Measurements from ENCODE around the gene ETV6.

The ETV6 gene

DNA sequence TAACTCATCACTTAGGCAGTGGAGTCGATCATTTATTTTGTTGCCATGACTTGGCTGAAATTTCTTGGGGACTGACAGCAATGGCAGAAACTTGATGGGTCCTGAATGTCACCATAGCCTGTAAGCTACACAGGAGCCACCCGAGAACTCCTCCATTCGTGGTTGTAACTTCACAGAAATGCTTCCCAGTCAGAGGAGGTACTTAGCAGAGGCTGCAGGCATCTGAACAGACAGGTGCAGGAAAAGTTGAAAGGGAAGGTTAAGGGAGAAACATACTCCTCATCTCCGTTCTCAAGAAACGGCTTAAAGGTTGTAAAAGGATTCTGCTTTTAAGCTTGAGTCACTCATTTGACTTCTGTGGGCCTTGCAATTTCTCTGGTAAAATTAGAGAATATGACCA lies 47.7 kb downstream of the ETV6 start:
- DNase-seq, result no peak

DNA sequence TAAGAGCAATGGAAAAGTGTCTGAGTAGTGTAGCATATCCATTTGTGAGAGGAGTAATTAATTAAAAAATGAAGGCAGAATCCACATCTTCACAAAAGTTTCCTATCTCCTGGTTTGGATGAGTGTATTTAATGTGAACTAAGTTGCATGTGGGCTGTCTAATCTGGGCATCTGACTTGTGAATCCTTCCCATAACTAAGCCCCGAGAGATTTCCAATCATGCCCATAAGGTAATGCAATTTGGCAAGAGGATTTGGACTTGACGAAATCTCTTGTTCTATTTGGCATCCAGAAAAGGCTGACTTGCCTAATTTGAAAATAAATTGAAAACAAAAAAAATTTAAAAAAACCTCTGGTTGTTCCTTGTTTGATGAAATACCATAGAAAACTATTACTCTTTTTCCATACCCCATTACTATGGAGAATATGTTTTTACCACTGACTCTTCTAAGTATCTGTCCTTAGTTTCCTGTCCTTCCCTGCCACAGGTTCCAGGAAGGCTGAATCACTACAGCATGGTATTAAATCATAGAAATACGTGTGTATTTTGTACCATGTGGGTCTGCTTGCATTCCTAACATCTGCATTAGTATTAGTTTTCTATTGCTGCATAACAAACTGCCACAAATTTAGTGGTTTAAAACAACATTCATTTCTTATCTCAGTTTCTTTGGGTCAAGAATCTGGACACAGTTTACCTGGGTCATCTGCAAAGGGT lies 48.4 kb downstream of the ETV6 start:
- DNase-seq, result no peak

DNA sequence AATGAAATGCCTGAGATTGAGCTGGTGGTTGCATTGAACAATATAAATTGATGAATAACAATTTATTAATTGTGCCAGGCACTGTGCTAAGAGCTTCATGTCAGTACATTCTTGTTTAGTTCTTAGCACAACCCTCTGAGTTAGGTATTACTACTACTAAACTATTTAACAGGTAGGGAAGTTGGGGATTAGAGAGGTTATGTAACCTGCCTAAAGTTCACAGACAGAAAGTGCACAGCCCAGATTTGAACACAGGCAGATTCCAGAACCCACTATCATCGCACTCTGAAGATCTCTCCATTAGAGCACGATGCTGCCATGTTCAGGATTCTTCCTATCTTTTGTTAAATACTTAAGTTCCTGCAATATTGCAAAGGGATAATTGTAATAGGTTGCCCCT lies 49.3 kb downstream of the ETV6 start:
- DNase-seq, result no peak

DNA sequence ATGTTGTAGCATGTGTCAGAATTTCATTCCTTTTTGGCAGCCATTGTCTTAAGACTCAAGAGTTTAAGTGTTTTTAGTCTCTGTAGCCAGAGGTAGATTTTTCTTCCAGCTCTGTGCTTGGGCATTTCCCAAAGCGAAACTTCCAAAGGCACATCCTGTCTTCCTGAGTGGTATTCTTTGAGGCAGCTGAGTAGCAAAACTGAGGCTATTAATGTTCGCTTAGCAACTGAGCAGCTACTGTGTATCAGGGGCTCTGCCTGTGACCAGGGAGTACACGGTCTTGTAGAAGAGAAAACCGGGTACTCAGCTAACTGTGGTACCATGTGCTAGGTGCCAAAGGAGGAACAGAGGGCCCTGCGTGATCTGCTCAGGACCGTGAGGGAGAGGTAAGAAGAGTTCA lies 52.0 kb downstream of the ETV6 start:
- DNase-seq, result no peak

DNA sequence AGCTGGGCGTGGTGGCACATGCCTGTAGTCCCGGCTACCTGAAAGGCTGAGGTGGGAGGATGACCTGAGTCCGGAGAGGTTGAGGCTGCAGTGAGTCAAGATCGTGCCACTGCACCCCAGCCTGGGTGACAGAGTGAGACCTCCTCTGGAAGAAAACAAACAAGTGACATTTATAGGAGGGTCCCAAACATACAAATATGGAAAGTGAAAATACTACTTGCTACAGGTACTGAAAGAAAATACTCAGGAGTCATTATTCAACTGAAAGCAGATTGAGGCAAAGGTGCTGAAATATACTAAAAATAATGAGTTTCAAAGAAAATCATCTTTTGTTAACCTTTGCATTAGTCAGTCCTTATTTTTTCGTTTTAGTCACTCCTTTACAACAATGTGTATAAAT lies 53.5 kb downstream of the ETV6 start:
- no peak for DNase-seq

DNA sequence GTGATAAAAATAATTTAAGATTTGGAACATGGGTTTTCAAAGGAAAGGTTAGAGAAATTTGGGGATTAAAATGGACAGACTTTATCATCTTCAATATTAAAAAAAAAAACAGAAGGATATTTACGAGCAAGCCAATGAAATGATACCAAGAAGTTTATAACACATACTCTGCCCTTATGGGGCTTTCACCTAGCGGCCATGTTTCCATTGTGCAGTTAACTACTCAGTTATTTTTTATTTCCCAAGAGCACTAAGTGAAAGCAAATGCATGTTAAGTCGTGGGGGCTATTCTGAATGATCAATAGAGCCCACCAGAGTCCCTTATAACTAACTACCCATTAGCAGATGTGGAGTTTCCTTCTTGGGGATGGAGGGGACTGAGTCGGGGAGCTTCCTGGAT lies 53.9 kb downstream of the ETV6 start:
- no peak for DNase-seq

DNA sequence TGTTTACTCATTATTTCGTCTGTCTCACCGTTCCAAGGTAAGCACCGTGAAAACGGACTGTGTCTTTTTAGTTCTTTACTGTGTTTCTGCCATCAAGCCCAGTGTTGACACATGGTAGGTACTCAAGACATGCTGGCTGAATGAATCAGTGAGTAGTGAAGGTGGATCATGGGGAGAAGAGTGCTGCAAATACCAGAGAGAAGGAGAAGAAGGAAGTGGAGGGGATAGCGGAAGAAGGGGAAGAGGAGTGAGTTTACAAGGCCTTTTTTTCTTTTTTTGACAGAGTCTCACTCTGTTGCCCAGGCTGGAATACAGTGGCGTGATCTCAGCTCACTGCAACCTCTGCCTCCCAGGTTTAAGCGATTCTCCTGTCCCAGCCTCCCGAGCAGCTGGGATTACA lies 54.6 kb downstream of the ETV6 start:
- no peak for DNase-seq

DNA sequence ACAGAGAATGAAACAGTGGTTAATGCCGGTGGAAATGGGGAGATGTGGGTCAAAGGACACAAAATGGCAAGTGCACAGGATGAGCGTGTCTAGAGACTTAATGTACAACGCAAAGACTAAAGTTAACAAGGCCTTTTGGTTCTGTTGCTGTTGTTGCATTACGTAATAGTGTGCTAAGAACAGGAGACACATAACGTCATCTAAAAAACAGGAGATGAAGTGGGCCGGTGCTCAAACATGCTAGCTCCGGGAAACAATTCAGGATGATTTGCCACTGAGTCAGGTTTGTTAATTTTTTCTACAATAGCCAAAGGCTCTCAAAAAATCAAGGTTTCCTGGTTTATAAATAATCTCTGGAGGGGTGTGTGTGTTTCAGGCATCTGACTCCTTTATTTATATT lies 55.5 kb downstream of the ETV6 start:
- DNase-seq, result no peak

DNA sequence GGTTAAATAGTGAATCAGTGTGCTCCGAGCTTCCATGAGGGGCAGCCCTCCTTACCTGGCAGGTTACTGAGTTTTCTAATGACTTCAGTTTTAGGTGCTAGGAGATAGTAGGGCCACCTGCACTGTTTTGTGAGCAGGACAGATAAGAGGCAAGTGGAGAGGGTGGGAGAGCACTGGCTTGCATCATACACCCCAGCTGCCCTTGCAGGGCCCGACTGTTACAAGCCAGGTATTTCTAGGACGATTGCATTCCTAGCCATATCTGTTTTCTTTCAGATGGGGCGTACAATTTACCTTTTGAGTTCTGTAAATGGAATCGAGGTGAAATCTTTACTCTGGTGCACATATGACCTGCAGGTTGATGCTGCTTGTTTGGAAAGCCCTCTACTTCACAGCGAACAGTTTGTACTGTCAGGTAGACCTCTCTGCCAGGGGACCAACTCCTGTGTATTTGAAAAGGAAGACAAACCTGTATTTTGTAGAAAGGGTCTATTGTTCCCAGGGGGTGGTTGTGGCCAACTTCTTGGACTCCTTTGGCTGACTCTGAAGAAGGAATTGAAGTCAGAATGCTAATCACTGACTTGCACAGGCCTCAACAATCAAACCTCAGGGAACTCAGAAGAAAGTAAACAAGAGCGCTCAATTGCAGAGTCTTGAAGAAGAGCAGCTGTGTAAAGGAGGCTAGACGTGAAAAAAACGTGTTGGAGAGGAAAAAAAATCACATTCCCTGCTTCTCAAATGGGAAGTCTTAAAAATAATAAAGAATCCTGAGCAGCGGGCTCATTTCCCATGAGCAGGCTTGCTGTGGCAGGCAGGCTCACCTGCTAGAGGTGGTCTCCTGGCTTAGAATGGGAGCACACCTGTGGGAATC lies 57.3 kb downstream of the ETV6 start:
- no peak for DNase-seq

DNA sequence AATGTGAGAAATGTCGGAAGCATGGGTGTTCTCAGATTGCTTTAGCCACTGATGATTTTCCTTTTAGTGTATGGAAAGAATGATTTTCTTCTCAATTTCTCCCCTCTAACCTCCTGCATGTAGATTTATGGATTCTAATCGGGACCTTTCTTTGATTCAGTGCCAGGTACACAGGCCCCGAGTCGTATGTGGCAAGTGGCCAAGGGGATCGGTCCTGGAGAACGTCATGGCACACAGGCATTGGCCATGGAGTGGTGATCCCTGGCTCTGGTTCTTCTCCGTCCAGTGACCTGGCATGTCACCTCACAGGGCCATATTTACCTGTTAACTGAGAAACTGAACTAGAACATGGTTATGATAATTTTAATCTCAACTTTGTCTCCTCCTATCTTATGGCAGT lies 58.1 kb downstream of the ETV6 start:
- DNase-seq, result no peak

DNA sequence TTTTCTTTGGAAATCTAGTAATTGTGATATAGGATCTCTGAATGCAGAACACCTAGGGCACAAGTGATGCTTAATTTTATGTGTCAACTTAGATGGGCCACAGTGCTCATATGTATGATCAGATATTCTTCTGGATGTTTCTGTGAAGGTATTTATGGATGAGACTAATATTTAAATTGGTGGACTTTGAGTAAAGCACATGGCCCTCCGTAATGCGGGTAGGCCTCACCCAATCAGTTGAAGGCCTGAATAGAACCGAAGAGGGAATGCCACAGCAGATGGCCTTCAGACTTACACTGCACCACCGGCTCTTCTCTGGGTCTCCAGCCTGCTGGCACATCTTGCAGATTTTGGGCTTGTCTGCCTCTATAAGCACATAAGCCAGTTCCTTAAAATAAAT lies 60.0 kb downstream of the ETV6 start:
- DNase-seq, result no peak

DNA sequence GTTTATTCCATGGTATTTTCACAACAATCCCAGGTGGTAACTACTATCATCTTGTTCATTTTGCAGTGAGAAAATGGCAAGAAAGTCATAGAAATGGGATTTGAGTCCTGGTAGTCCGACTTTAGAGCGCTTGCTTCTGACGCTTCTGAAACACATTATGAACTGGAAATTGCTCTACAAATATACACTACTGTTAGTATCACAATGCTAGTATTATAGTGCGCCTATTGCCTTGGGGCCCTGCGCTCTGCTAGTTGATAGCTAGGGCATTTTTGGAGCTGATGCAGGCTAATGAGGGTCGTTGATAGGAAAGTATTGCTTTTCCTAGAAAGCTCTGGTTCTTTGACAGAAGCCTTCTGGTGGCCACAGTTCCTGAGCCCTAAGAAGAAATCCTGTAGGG lies 61.0 kb downstream of the ETV6 start:
- no peak for DNase-seq

DNA sequence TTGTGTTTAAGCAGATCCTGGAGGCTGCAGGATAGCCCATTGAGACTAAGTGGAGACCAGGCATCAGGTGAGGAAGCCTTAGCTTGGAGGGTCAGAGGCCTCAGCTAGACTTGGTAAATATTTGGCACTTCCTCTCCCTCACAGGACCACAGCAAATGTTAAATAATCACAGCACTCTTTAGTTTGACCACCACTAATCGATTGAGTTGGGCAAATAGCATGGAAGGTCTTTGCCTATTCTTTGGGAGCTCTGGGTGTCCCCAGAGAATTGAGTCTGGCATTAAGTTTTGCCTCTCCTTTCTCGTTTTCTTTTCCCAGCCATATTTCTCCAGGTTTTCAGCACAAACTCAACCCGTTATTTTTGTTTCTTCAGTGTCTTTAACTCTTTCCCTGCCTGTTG lies 61.4 kb downstream of the ETV6 start:
- no peak for DNase-seq

DNA sequence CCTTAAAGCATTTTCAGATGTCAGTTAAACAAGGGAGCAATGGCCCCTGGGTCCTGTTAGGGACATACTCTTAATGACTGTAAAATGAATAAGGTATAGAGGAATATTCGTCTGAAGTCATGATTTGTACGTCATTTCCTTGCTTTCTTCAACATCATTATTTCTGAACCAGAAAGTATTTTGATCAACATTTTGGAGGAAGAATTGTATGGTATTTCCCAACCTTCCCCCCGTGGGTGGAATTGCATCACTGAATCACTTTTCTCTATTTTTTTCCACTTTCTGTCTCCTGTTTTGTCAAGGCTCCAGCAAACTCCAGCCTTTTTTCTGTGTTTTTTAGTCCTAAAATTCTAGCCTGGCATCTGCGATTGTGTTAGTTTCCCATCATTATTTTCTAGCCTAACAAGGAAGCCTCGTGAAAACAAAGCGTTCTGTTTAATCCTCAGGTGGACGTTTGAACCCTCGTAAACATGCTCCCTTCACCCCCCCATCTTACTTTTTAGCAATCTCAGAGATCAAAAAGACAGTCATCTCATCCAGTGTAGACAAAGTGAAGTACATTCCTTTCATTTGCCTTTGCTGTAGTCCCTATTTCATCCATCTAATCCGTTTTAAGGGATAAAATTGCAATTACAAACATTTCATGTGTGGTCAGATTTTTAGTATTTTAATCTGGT lies 62.3 kb downstream of the ETV6 start:
- no peak for DNase-seq

DNA sequence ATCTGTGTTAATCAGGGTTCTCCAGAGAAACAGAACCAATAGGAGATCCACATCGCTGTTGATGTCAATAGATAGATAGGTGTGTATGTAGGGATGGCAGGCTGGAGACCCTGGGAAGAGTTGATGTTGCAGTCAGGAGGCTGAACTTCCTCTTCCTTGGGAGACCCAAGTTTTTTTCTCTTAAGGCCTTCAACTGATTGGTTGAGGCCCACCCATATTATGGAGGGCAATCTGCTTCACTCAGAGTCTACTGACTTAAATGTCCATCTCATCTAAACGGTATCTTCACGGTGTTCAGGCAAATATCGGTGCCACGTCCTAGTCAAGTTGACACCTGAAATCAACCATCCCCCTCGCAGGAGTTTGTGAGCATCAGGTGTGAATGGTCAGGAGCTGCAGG lies 63.0 kb downstream of the ETV6 start:
- DNase-seq, result no peak

DNA sequence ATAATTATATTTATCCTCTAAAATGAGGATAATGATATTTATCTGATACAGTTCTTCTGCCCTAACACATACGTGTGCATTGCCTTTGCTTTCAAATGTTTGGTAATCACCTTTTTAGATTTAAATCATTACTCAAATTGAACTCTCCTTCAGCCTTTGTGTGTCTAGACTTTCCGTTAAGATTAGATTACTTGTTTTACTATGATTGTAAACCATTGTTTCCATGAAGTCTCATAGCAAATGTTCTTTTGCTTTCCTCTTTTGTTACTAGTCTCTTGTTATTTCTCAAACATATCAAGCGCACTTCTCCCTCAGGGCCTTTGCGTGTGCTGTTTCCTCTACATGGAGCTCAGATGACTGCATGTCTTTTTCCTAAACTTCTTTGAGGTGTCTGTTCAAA lies 63.7 kb downstream of the ETV6 start:
- DNase-seq, result no peak

DNA sequence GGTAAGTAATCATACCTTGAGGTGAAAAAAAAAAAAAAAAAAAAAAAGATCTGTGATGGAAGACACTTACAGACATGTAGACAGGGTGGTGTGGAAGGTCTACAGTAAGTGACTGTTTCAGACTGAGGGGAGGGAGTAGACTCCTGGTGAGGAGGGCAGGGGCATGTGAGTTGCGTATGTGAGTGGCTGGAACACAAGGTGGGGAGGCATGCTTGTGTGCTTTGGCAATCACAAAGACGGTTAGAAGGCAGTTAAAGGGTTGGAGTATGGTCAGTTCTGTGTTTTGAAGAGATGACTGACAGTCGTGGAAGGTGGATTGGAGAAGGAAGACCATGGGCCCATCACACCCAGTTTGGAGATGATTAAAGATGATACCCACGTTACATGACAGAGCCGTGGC lies 65.2 kb downstream of the ETV6 start:
- no peak for DNase-seq

DNA sequence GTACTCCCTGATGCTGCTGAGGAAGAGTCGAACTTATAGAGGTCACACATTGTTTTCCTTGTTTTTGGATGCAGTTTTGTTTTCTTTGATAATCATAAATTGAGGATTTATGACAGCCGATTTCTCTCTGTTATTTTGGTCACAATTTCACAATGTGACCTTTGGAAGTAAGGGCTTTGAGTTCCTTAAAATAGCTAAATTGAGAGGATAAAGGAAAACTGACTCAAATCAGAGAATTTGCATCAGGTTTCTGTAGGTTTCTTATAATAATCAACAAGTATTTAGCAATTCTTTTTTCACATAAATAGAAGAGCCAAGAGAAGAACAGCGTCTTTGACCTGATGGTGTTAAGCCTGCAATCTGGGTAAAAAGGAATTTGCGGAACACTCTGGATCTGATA lies 66.1 kb downstream of the ETV6 start:
- DNase-seq, result no peak

DNA sequence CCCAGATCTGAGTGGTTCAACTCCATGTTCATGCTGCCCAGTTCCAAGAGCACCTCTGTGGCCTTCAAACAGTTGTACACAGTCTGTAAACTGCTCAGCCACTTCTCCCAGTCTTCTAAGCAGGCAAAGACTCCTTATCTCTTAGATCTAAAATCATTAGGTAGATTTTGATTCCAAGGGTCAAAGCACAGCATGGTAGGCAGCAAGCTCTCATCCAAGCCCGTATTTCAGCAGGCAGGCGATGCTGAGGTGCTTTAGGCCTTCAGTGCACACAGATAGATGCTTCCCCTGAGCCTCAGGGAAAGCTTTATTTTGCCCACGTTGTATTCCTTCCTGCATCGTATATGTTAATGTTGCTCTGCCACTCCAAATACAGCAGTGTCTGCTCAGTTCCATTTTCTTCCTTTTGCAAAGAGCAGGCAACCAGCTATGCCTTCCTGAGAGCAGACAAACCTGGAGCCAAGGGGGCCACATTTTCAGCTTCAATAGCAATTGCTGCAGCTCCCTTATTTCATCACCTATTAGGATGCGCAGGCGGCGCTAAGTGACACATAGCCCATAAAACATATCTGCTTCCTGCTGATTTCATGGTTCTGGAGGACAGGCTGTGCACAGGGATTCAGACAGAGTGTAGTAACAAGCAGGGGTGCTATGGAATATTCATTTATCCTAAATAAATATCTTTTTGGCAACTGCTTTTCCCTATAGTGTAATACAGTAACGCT lies 67.5 kb downstream of the ETV6 start:
- DNase-seq, result no peak

DNA sequence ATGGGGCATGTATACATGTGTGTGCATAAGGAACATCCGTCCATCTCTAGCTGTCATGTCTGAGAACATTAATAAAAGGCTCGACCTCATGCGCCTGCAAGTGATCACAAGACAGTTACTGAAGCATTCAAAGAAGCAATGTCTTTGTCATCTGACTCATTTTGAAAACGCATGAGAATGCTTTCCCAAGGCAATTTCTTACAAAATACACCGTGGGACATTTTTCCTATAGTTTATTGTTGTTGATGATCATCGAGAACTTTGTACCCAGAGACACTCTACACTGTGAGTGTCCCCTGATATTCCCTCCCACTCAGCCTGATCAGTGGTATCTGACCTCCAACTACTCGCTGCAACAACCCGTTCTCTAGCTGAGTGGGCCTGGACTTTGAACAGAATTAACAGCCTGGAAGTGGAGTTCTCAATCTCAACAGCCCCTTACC lies 68.1 kb downstream of the ETV6 start:
- no peak for DNase-seq

DNA sequence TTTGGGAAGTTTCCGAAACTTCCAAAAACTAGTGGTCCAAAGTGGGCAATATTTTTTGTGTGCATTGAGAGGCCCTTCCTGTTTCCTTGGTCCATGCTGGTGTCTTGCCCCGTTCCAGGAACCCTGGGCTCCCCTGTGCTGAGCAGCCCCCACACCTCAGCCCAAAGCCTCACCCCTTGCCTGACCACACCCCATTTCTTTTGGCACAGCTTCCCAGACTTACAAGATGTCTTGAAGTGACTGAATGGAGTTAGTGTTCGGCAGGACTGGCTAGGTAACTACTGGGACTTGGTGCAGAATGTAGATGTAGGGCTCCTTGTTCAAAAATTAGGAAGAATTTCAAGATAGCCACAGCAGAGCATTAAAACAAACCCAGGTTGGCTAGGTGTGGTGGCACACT lies 68.6 kb downstream of the ETV6 start:
- DNase-seq, result no peak

DNA sequence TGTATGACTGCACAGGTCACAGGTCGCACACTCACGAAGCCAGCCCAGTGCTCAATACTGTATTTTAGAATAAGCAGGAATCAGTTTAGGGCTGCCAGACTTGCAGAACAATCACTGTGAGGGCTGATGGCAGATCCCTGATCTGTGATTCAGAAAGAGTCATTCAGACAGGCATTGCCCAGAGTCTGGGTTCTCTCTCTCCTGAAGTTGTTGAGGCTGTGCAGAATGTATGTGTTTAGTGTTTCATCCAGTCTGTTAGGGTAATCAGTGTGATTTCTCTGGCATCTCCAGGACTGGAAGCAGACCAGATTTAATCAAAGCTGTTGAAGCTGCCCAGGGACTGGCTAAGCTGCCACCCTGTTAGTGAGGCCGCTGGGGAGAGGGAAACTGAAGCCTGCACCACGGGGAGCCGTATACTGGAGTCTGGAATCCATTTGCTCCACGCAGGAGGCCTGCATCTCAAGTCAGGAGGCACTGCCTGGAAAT lies 69.3 kb downstream of the ETV6 start:
- DNase-seq, result no peak

DNA sequence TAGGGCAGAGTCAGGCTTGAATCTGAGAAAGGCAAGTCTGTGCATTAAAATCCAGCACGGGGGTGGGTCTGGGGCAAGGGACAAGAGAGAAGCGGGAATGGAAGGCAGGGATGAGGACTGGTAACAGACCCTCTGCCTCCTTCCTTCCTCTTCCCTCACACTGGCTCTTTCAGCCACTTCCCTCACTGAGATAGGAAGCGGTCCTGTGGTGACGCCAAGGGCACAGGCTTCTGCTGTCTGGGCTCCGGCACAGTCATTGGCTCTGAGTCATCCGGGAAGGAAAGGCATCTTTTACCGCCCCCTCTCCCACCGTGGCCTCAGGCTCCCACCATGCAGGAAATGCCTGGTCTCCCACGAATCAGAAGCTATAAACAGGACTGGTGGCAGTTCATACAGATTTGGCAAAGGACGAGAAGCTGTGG lies 70.2 kb downstream of the ETV6 start:
- no peak for DNase-seq
